GM23338 (cell line): ENCODE data around the gene LRMDA. TPM values are rescaled to one million over a fixed set of nuclear protein-coding genes. Genes with fewer than 3 reads are reported as not detected.

Experiments
- ATAC-seq: fragments of 200-7000 bp; cut with Tn5 transposase; 3 replicates; pipeline ENCODE4 v1.9.1; 2020
- DNase-seq: peaks from one replicate; pipeline ENCODE4 v3.0.0-alpha.2; 2015; ENCODE audit warnings: low spot score
- H2AFZ ChIP-seq: fragments of 200-600 bp; sonication (generic); 2 replicates; pipeline ENCODE4 v1.8.0; 2016; ENCODE audit warnings: antibody characterized with exemption, mild to moderate bottlenecking, moderate library complexity
- H3F3A ChIP-seq: fragments of 200-600 bp; sonication (generic); replicated peaks from 2 replicates; pipeline ENCODE4 v1.8.0; 2017; ENCODE audit warnings: antibody characterized with exemption, mixed run types, low read depth
- H3K27ac ChIP-seq: fragments of 200-600 bp; sonication (generic); 2 replicates; pipeline ENCODE4 v1.6.1; 2016; ENCODE audit warnings: low read depth
- H3K27me3 ChIP-seq: fragments of 200-600 bp; sonication (generic); 2 replicates; pipeline ENCODE4 v1.8.0; 2016; ENCODE audit warnings: mild to moderate bottlenecking, mixed run types, moderate library complexity; ENCODE audit not compliant: insufficient read depth
- H3K36me3 ChIP-seq: fragments of 200-600 bp; sonication (generic); 2 replicates; pipeline ENCODE4 v1.8.0; 2016; ENCODE audit warnings: mild to moderate bottlenecking; ENCODE audit not compliant: insufficient read depth
- H3K4me1 ChIP-seq: fragments of 200-600 bp; sonication (generic); 2 replicates; pipeline ENCODE4 v1.8.0; 2016; ENCODE audit warnings: mild to moderate bottlenecking, moderate library complexity; ENCODE audit not compliant: insufficient read depth
- H3K4me2 ChIP-seq: fragments of 200-600 bp; sonication (generic); 2 replicates; pipeline ENCODE4 v1.7.1; 2017; ENCODE audit warnings: mixed run types
- H3K4me3 ChIP-seq: fragments of 200-600 bp; sonication (generic); 2 replicates; pipeline ENCODE4 v1.6.1; 2016; ENCODE audit warnings: mixed run types
- H3K79me2 ChIP-seq: fragments of 200-600 bp; sonication (generic); replicated peaks from 2 replicates; pipeline ENCODE4 v1.8.0; 2017; ENCODE audit warnings: mild to moderate bottlenecking; ENCODE audit not compliant: insufficient read depth
- H3K9me2 ChIP-seq: fragments of 200-600 bp; sonication (generic); 2 replicates; pipeline ENCODE4 v1.8.0; 2017; ENCODE audit not compliant: insufficient read depth
- H4K20me1 ChIP-seq: fragments of 200-600 bp; sonication (generic); replicated peaks from 2 replicates; pipeline ENCODE4 v1.8.0; 2017; ENCODE audit warnings: mild to moderate bottlenecking; ENCODE audit not compliant: insufficient read depth
- H3K27ac Mint-ChIP-seq: 2 replicates; pipeline ENCODE4 v1.8.0; 2020; ENCODE audit warnings: inconsistent platforms, mild to moderate bottlenecking, moderate library complexity, mixed read lengths
- H3K27me3 Mint-ChIP-seq: 3 replicates; pipeline ENCODE4 v1.8.0; 2022; ENCODE audit warnings: low read depth, mild to moderate bottlenecking, moderate library complexity, mixed read lengths, inconsistent platforms; ENCODE audit not compliant: insufficient read depth, poor library complexity
- H3K36me3 Mint-ChIP-seq: 3 replicates; pipeline ENCODE4 v1.8.0; 2021; ENCODE audit warnings: low read depth, mild to moderate bottlenecking, inconsistent platforms, moderate library complexity, mixed read lengths
- H3K4me1 Mint-ChIP-seq: 3 replicates; pipeline ENCODE4 v1.8.0; 2020; ENCODE audit warnings: mild to moderate bottlenecking, inconsistent platforms, mixed read lengths
- H3K4me3 Mint-ChIP-seq: 3 replicates; pipeline ENCODE4 v1.8.0; 2021; ENCODE audit warnings: moderate library complexity, mild to moderate bottlenecking, inconsistent platforms, mixed read lengths
- H3K9me3 Mint-ChIP-seq: 3 replicates; pipeline ENCODE4 v1.8.0; 2020; ENCODE audit warnings: moderate library complexity, mild to moderate bottlenecking, inconsistent platforms, mixed read lengths
- CREB1 ChIP-seq: fragments of 250-450 bp; sonication (Bioruptor Pico); IDR thresholded peaks from 2 replicates; pipeline ENCODE4 v1.5.0; 2020; ENCODE audit warnings: low read depth, mild to moderate bottlenecking, moderate library complexity
- ETS1 ChIP-seq: IDR thresholded peaks from 2 replicates; pipeline ENCODE4 v1.6.1; 2016; ENCODE audit warnings: antibody characterized with exemption
- EZH2 ChIP-seq: fragments of 200-600 bp; sonication (generic); IDR thresholded peaks from one replicate; pipeline ENCODE4 v1.8.0; 2017; ENCODE audit warnings: antibody characterized with exemption, mild to moderate bottlenecking, low read depth; ENCODE audit not compliant: unreplicated experiment
- EZH2phosphoT487 ChIP-seq: fragments of 200-600 bp; sonication (generic); IDR thresholded peaks from one replicate; pipeline ENCODE4 v1.8.1; 2018; ENCODE audit warnings: antibody characterized with exemption; ENCODE audit not compliant: unreplicated experiment
- JUNB ChIP-seq: IDR thresholded peaks from one replicate; pipeline ENCODE4 v1.6.1; 2016; ENCODE audit warnings: antibody characterized with exemption; ENCODE audit not compliant: unreplicated experiment
- NANOG ChIP-seq: IDR thresholded peaks from 2 replicates; pipeline ENCODE4 v1.6.1; 2016; ENCODE audit warnings: antibody characterized with exemption, borderline replicate concordance
- POLR2AphosphoS5 ChIP-seq: IDR thresholded peaks from 2 replicates; pipeline ENCODE4 v1.6.1; 2016; ENCODE audit warnings: antibody characterized with exemption, low read depth
- REST ChIP-seq: IDR thresholded peaks from one replicate; pipeline ENCODE4 v1.6.1; 2018; ENCODE audit warnings: antibody characterized with exemption; ENCODE audit not compliant: unreplicated experiment
- STAT1 ChIP-seq: IDR thresholded peaks from one replicate; pipeline ENCODE4 v1.6.1; 2016; ENCODE audit warnings: antibody characterized with exemption; ENCODE audit not compliant: unreplicated experiment
- ZNF114 ChIP-seq: fragments of 250-450 bp; sonication (Bioruptor Pico); IDR thresholded peaks from 2 replicates; pipeline ENCODE4 v1.5.0; 2020; ENCODE audit warnings: mild to moderate bottlenecking, moderate library complexity
- ZNF331 ChIP-seq: fragments of 250-450 bp; sonication (Bioruptor Pico); IDR thresholded peaks from 2 replicates; pipeline ENCODE4 v1.5.0; 2020; ENCODE audit warnings: low read depth, mild to moderate bottlenecking, moderate library complexity
- polyA plus RNA-seq: library from polyadenylated mRNA; unstranded; fragments of >200 nt; fragmentation: Nextera tagmentation; extraction: Ambion mirVana; gene quantifications from 2 replicates; pipeline ENCODE4 v1.2.1, GENCODE V29; 2016
- total RNA-seq: library from RNA; depleted of rRNA; stranded (reverse); fragments of >200 nt; shearing (Covaris generic); gene quantifications from 2 replicates; pipeline ENCODE4 v1.2.3, GENCODE V29; 2014
- TF ChIP-seq, protein P1 (sequence below), 2 experiments: fragments of 200-600 bp in 1 of 2; sonication (generic) in 1 of 2; conservative IDR thresholded peaks; 2 replicates each; pipeline versions ENCODE4 v1.5.1 to v1.6.1; 2016 to 2017; ENCODE audit warnings: antibody characterized with exemption in 2 of 2, low read depth in 2 of 2, mild to moderate bottlenecking in 2 of 2, moderate library complexity in 1 of 2
- TF ChIP-seq, protein P2 (sequence below): fragments of 250-450 bp; sonication (Bioruptor Pico); IDR thresholded peaks from 2 replicates; pipeline ENCODE4 v1.5.0; 2020; ENCODE audit warnings: mild to moderate bottlenecking, moderate library complexity

LRMDA gene
- total and polyA plus RNA-seq, 2 experiments from 2014 or later, result 0.90 to 1.8 TPM

GRCh38 chr10:75592791-75593643 is 161.6 kb downstream of the LRMDA start:
- Histone ChIP-seq H3K4me3 (no peak overlapping the region), H3K4me1 (peaks cover 15% of the 10 kb centered on the region), H3F3A (no peaks in the 10 kb centered on the region), H2AFZ (no peak overlapping the region), H3K4me2 (no peak overlapping the region), H3K9me2 (no peaks in the 10 kb centered on the region), H3K79me2 (no peaks in the 10 kb centered on the region), H3K27me3 (peaks cover 4% of the 10 kb centered on the region), H3K27ac (no peak overlapping the region), H3K36me3 (no peaks in the 10 kb centered on the region), H4K20me1 (no peaks in the 10 kb centered on the region; the same call in 1 of the 2 replicates)
- no peak for DNase-seq
- no peak overlapping the region for H3K27ac Mint-ChIP-seq
- H3K4me3 Mint-ChIP-seq, result no peak overlapping the region
- TF ChIP-seq, protein P1, sequence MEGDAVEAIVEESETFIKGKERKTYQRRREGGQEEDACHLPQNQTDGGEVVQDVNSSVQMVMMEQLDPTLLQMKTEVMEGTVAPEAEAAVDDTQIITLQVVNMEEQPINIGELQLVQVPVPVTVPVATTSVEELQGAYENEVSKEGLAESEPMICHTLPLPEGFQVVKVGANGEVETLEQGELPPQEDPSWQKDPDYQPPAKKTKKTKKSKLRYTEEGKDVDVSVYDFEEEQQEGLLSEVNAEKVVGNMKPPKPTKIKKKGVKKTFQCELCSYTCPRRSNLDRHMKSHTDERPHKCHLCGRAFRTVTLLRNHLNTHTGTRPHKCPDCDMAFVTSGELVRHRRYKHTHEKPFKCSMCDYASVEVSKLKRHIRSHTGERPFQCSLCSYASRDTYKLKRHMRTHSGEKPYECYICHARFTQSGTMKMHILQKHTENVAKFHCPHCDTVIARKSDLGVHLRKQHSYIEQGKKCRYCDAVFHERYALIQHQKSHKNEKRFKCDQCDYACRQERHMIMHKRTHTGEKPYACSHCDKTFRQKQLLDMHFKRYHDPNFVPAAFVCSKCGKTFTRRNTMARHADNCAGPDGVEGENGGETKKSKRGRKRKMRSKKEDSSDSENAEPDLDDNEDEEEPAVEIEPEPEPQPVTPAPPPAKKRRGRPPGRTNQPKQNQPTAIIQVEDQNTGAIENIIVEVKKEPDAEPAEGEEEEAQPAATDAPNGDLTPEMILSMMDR (conservative IDR thresholded peaks at IDR 0.05; ENCODE audit: low read depth in 2 of 2), result no peak
- TF ChIP-seq EZH2 (no peak), JUNB (no peak), POLR2AphosphoS5 (no peak), NANOG (no peak), ZNF331 (CRISPR knock-in tag) (no peak), STAT1 (no peak), EZH2phosphoT487 (no peak), CREB1 (CRISPR knock-in tag) (no peak), ZNF114 (no peak), ETS1 (no peak), REST (no peak)
- TF ChIP-seq, protein P2, sequence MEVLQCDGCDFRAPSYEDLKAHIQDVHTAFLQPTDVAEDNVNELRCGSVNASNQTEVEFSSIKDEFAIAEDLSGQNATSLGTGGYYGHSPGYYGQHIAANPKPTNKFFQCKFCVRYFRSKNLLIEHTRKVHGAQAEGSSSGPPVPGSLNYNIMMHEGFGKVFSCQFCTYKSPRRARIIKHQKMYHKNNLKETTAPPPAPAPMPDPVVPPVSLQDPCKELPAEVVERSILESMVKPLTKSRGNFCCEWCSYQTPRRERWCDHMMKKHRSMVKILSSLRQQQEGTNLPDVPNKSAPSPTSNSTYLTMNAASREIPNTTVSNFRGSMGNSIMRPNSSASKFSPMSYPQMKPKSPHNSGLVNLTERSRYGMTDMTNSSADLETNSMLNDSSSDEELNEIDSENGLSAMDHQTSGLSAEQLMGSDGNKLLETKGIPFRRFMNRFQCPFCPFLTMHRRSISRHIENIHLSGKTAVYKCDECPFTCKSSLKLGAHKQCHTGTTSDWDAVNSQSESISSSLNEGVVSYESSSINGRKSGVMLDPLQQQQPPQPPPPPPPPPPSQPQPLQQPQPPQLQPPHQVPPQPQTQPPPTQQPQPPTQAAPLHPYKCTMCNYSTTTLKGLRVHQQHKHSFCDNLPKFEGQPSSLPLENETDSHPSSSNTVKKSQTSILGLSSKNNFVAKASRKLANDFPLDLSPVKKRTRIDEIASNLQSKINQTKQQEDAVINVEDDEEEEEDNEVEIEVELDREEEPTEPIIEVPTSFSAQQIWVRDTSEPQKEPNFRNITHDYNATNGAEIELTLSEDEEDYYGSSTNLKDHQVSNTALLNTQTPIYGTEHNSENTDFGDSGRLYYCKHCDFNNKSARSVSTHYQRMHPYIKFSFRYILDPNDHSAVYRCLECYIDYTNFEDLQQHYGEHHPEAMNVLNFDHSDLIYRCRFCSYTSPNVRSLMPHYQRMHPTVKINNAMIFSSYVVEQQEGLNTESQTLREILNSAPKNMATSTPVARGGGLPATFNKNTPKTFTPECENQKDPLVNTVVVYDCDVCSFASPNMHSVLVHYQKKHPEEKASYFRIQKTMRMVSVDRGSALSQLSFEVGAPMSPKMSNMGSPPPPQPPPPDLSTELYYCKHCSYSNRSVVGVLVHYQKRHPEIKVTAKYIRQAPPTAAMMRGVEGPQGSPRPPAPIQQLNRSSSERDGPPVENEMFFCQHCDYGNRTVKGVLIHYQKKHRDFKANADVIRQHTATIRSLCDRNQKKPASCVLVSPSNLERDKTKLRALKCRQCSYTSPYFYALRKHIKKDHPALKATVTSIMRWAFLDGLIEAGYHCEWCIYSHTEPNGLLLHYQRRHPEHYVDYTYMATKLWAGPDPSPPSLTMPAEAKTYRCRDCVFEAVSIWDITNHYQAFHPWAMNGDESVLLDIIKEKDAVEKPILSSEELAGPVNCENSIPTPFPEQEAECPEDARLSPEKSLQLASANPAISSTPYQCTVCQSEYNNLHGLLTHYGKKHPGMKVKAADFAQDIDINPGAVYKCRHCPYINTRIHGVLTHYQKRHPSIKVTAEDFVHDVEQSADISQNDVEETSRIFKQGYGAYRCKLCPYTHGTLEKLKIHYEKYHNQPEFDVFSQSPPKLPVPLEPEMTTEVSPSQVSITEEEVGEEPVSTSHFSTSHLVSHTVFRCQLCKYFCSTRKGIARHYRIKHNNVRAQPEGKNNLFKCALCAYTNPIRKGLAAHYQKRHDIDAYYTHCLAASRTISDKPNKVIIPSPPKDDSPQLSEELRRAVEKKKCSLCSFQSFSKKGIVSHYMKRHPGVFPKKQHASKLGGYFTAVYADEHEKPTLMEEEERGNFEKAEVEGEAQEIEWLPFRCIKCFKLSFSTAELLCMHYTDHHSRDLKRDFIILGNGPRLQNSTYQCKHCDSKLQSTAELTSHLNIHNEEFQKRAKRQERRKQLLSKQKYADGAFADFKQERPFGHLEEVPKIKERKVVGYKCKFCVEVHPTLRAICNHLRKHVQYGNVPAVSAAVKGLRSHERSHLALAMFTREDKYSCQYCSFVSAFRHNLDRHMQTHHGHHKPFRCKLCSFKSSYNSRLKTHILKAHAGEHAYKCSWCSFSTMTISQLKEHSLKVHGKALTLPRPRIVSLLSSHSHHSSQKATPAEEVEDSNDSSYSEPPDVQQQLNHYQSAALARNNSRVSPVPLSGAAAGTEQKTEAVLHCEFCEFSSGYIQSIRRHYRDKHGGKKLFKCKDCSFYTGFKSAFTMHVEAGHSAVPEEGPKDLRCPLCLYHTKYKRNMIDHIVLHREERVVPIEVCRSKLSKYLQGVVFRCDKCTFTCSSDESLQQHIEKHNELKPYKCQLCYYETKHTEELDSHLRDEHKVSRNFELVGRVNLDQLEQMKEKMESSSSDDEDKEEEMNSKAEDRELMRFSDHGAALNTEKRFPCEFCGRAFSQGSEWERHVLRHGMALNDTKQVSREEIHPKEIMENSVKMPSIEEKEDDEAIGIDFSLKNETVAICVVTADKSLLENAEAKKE (CRISPR knock-in tag), result no peak
- H3K9me3 Mint-ChIP-seq, result no peaks in the 10 kb centered on the region; the same call in 2 of the 3 replicates
- ATAC-seq, result no peak
- no peaks in the 10 kb centered on the region for H3K36me3 Mint-ChIP-seq
- peaks cover 9% of the 10 kb centered on the region for H3K27me3 Mint-ChIP-seq
- H3K4me1 Mint-ChIP-seq, result peaks cover 21% of the 10 kb centered on the region
